Measurements from ENCODE around the gene RCAN1. TPM values are rescaled to one million over a fixed set of nuclear protein-coding genes. Genes with fewer than 3 reads are reported as not detected.

RCAN1 gene
- total and polyA plus RNA-seq, 2 of the 13 experiments (the other 11 are each of a cell fraction or from before 2014, with no cell fraction given), result 9.4 to 34.1 TPM

GRCh38 chr21:34553151-34553952 is 61.6 kb downstream of the RCAN1 start (continued):
- TF ChIP-seq ZNF407 (CRISPR knock-in tag; IDR thresholded peaks at IDR 0.05; ENCODE audit: not compliant biosample characterization) (no peak), FOXP1 (IDR thresholded peaks at IDR 0.05) (no peak), FOXP1 (CRISPR knock-in tag; IDR thresholded peaks at IDR 0.05) (no peak)

Data from HepG2 (cell line).